Small intestine (tissue), 7 donors: ENCODE data around the gene EFL1. TPM values are rescaled to one million over a fixed set of nuclear protein-coding genes. Genes with fewer than 3 reads are reported as not detected.

Experiments
- DNase-seq, 2 donors: peaks; one replicate each; pipeline versions ENCODE4 v3.0.0 to v3.0.0-alpha.2; 2013
- FAIRE-seq: peaks from 2 replicates; lab custom pipeline; 2012; peaks lifted over from hg19 to GRCh38; lab: Jason Lieb, UNC
- H3K27ac ChIP-seq, 3 donors: one replicate each; pipeline ENCODE4 v1.5.1; 2013; ENCODE audit warnings: low read length in 2 of 3, mild to moderate bottlenecking in 2 of 3, control low read depth in 1 of 3, inconsistent platforms in 1 of 3, low read depth in 1 of 3, moderate library complexity in 1 of 3
- H3K27me3 ChIP-seq, 3 donors: one replicate each; pipeline ENCODE4 v1.6.1; 2013; ENCODE audit warnings: low read length in 3 of 3, inconsistent platforms in 1 of 3; ENCODE audit not compliant: control insufficient read depth in 3 of 3, insufficient read depth in 3 of 3
- H3K36me3 ChIP-seq, 3 donors: one replicate each; pipeline ENCODE4 v1.6.1; 2013; ENCODE audit warnings: low read length in 3 of 3, inconsistent platforms in 1 of 3, low read depth in 1 of 3, mild to moderate bottlenecking in 1 of 3, moderate library complexity in 1 of 3; ENCODE audit not compliant: control insufficient read depth in 3 of 3, insufficient read depth in 2 of 3
- H3K4me1 ChIP-seq, 3 donors: one replicate each; pipeline ENCODE4 v1.6.1; 2013; ENCODE audit warnings: low read length in 2 of 3, inconsistent platforms in 1 of 3, low read depth in 1 of 3, mild to moderate bottlenecking in 1 of 3, moderate library complexity in 1 of 3; ENCODE audit not compliant: control insufficient read depth in 3 of 3, insufficient read depth in 2 of 3
- H3K4me3 ChIP-seq, 3 donors: one replicate each; pipeline ENCODE4 v1.5.1; 2013; ENCODE audit warnings: low read length in 3 of 3, control low read depth in 1 of 3, inconsistent platforms in 1 of 3, low read depth in 1 of 3, mild to moderate bottlenecking in 1 of 3, moderate library complexity in 1 of 3
- H3K9me3 ChIP-seq, 2 donors: one replicate each; pipeline ENCODE4 v1.6.1; 2013; ENCODE audit warnings: low read depth in 1 of 2, low read length in 1 of 2; ENCODE audit not compliant: control insufficient read depth in 2 of 2, insufficient read depth in 1 of 2
- WGBS, 3 donors: extraction: QIAGEN DNeasy Blood & Tissue Kit; methylation state at CpG; one replicate each; pipeline ENCODE4 v1.1.7; 2013; 5-methylcytosine and 5-hydroxymethylcytosine counted together
- polyA plus RNA-seq, 4 donors: library from polyadenylated mRNA; stranded (reverse) in 3 of 4; unstranded in 1 of 4; fragments of 200-250 nt in 3 of 4; fragments of 120-200 nt in 1 of 4; gene quantifications; one replicate each; pipeline versions ENCODE4 v1.2.1 to v1.2.3, GENCODE V29; 2013
- donor health status: healthy with polysubstance abuse.
- donor health status: control.
- donor health status: control.
- donor health status: Bipolar disorder and iron deficiency.
- donor health status: healthy.

EFL1 gene
- polyA plus RNA-seq, 4 donors = 11.6 to 25.2 (median 13.4) TPM

- no peak for FAIRE-seq
- no peaks in the 10 kb centered on the region for H3K27me3 ChIP-seq
- WGBS, 3 donors = 89 to 98% (median 93%) methylated on average over 2 of the region's 2 CpGs
These were observed 86.0 kb downstream of the EFL1 start for GRCh38 chr15:82176542-82176941.

GRCh38 chr15:82174471-82175235 lies 87.9 kb downstream of the EFL1 start:
- H3K36me3 ChIP-seq = no peaks in the 10 kb centered on the region
- H3K27me3 ChIP-seq = no peaks in the 10 kb centered on the region
- H3K4me1 ChIP-seq = no peaks in the 10 kb centered on the region
- DNase-seq (no peak), FAIRE-seq (no peak)
- H3K27ac ChIP-seq = no peak overlapping the region
- H3K9me3 ChIP-seq = no peaks in the 10 kb centered on the region
- WGBS, 3 donors = 93 to 96% (median 95%) methylated on average over 5 of the region's 5 CpGs
- no peak overlapping the region for H3K4me3 ChIP-seq

More at GRCh38 chr15:82176542-82176941, 86.0 kb downstream of the EFL1 start:
- Histone ChIP-seq H3K4me3 (no peak overlapping the region), H3K9me3 (no peaks in the 10 kb centered on the region), H3K4me1 (no peaks in the 10 kb centered on the region), H3K36me3 (peaks cover 0 to 3% (median 2%) of the 10 kb centered on the region in 3 donors), H3K27ac (no peak overlapping the region)
- no peak for DNase-seq

GRCh38 chr15:82173108-82173507 lies 89.4 kb downstream of the EFL1 start:
- H3K4me1 ChIP-seq = no peaks in the 10 kb centered on the region
- no peak overlapping the region for H3K27ac ChIP-seq
- H3K4me3 ChIP-seq = no peak overlapping the region
- H3K36me3 ChIP-seq = no peaks in the 10 kb centered on the region
- no peaks in the 10 kb centered on the region for H3K27me3 ChIP-seq
- no peak for DNase-seq
- 97 to 100% (median 97%) methylated on average over 1 of the region's 1 CpG for WGBS, 3 donors
- FAIRE-seq = no peak
- H3K9me3 ChIP-seq = no peaks in the 10 kb centered on the region

- Histone ChIP-seq H3K27ac (no peak overlapping the region), H3K4me1 (no peaks in the 10 kb centered on the region), H3K4me3 (no peak overlapping the region), H3K9me3 (no peaks in the 10 kb centered on the region), H3K27me3 (no peaks in the 10 kb centered on the region), H3K36me3 (no peaks in the 10 kb centered on the region)
- WGBS, 3 donors = 90 to 95% (median 94%) methylated on average over 4 of the region's 4 CpGs
- no peak for DNase-seq
- no peak for FAIRE-seq
These were observed 90.0 kb downstream of the EFL1 start for GRCh38 chr15:82172506-82172905.

- WGBS, 3 donors = 95 to 99% (median 96%) methylated on average over 2 of the region's 2 CpGs
- H3K9me3 ChIP-seq = no peaks in the 10 kb centered on the region
- H3K27me3 ChIP-seq = no peaks in the 10 kb centered on the region
- H3K4me3 ChIP-seq = no peak overlapping the region
- peaks cover 0 to 2% (median 0%) of the 10 kb centered on the region in 3 donors for H3K36me3 ChIP-seq
- FAIRE-seq (no peak), DNase-seq (no peak)
- no peaks in the 10 kb centered on the region for H3K4me1 ChIP-seq
- H3K27ac ChIP-seq = no peak overlapping the region
These were observed 93.8 kb downstream of the EFL1 start for GRCh38 chr15:82168757-82169156.

GRCh38 chr15:82168296-82168695 lies 94.2 kb downstream of the EFL1 start:
- H3K27me3 ChIP-seq = no peaks in the 10 kb centered on the region
- FAIRE-seq = no peak
- WGBS, 3 donors = 96 to 99% (median 97%) methylated on average over 8 of the region's 8 CpGs

GRCh38 chr15:82165948-82166376 lies 96.6 kb downstream of the EFL1 start:
- peaks cover 5 to 11% (median 8%) of the 10 kb centered on the region in 3 donors for H3K36me3 ChIP-seq
- no peaks in the 10 kb centered on the region for H3K9me3 ChIP-seq
- H3K4me3 ChIP-seq = no peak overlapping the region
- FAIRE-seq = no peak
- 66 to 87% (median 72%) methylated on average over 1 of the region's 1 CpG for WGBS, 3 donors
- H3K27ac ChIP-seq = no peak overlapping the region
- H3K4me1 ChIP-seq = no peaks in the 10 kb centered on the region
- DNase-seq = no peak
- no peaks in the 10 kb centered on the region for H3K27me3 ChIP-seq

More at GRCh38 chr15:82168296-82168695, 94.2 kb downstream of the EFL1 start:
- no peak overlapping the region for H3K27ac ChIP-seq
- H3K4me3 ChIP-seq = no peak overlapping the region
- H3K4me1 ChIP-seq = no peaks in the 10 kb centered on the region
- peaks cover 0 to 5% (median under 1%) of the 10 kb centered on the region in 3 donors for H3K36me3 ChIP-seq
- no peaks in the 10 kb centered on the region for H3K9me3 ChIP-seq
- no peak for DNase-seq

GRCh38 chr15:82159922-82160321 lies 102.6 kb downstream of the EFL1 start:
- no peaks in the 10 kb centered on the region for H3K9me3 ChIP-seq
- FAIRE-seq = no peak
- no peak for DNase-seq
- H3K4me1 ChIP-seq = no peaks in the 10 kb centered on the region
- H3K4me3 ChIP-seq = no peak overlapping the region
- no peak overlapping the region for H3K27ac ChIP-seq
- no peaks in the 10 kb centered on the region for H3K27me3 ChIP-seq
- 94 to 98% (median 98%) methylated on average over 2 of the region's 2 CpGs for WGBS, 3 donors
- peaks cover 5 to 19% (median 18%) of the 10 kb centered on the region in 3 donors for H3K36me3 ChIP-seq
